GM21737 (cell line): ENCODE data around the gene MBD3L1.

Experiments used
- ATAC-seq: cut with Tn5 transposase; IDR thresholded peaks from one replicate; pipeline ENCODE4 v1.9.1; 2021; ENCODE audit warnings: mild to moderate bottlenecking, moderate library complexity; ENCODE audit not compliant: unreplicated experiment

MBD3L1 gene

DNA sequence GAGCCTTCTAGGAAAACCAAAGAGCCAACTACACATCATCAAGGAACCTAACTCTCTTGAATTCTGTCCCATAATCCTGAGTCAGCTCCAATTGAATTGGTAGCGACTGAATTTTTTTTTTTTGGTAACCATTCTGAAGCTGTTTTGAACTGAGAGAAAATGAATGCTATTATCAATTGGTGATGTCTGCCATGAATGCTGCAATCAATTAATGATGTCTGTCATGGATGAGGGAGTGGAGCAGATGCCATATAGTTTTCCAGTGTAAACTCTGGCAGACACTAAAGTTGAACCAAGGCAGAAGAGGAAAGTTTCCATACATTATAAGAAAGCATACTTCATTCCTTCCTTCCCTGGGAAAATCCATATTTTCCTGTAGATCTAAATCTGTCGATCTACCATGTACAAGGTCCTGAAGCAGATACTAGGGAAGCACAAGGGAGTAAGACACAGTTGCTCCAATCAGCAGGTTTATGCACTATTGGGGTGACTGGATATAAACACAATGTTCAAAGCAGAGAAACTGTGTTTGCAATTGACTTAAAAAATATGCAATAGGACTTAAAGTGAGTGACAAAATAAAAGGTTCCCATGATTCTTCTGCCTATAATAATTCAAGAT lies 48.8 kb downstream of the MBD3L1 start:
- ATAC-seq: no peak

DNA sequence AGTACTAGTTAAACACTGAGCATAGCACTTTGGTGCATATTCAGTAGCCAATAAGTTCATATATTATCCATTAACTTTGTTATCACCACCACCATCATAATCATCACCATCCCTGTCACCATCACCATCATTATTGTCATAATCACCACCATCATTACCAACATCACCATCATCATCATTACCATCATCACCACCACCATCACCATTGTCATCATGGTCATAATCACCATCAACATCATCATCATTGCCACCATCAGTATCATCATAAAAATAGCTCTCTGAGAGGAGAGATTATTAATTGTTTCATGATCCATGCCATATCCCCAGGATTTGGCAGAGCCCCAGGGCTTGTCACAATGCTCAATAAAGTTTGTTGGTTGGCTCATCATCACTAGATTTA lies 49.3 kb downstream of the MBD3L1 start:
- no peak for ATAC-seq

DNA sequence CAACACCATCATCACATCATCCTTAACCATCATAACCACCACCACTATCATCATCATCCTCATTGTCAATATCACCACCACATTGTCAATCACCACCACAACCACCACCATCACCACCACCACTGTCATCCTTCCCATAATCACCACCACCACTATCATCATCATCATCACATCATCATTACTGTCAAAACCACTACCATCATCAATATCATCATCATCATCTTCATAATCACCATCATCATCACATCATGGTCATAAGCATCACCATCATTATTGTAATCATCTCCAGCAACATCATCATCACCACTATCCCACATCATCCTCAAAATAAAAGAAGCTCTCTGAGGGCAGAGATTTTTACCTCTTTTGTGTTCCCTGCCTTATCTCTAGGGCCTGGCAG lies 52.2 kb downstream of the MBD3L1 start:
- no peak for ATAC-seq

DNA sequence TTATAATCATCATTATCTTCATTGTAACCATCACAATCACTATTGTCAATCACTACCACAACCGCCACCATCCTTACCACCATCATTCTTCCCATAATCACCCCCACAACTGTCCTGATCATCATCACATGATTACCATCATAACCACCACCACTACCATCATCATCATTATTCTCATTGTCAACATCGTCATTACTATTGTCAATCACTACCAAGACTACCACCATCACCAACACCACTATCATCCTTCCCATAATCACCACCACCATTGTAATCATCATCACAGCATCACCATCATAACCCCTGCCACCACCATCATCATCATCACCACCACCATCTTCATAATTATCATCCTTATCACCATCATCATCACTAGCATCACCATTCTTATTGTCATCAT lies 55.2 kb downstream of the MBD3L1 start:
- no peak for ATAC-seq

DNA sequence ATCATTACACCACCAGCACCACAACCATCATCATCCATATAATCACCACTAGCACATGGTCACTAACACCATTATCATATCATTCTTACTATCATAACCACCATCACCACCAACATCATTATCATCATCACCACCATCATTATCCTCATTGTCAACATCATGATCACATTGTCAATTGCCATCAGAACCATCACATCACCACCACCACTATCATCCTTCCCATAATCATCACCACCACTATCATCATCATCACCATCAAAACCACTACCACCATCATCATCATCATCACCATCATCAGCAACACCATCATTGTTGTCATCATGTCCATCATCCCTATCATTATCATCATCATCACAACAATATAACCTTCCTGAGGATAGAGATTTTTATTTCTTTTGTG lies 58.1 kb downstream of the MBD3L1 start:
- ATAC-seq: no peak
